ENCODE results near the gene STMN1. TPM values are rescaled to one million over a fixed set of nuclear protein-coding genes. Genes with fewer than 3 reads are reported as not detected.
A peak's percentile ranks its signal among the peaks of the same experiment; 100 is the strongest.

The STMN1 gene
- total and polyA plus RNA-seq, 10 of the 15 experiments (the other 5 are each of a cell fraction or from before 2014, with no cell fraction given) = 220 to 1,272 (median 603) TPM

DNA sequence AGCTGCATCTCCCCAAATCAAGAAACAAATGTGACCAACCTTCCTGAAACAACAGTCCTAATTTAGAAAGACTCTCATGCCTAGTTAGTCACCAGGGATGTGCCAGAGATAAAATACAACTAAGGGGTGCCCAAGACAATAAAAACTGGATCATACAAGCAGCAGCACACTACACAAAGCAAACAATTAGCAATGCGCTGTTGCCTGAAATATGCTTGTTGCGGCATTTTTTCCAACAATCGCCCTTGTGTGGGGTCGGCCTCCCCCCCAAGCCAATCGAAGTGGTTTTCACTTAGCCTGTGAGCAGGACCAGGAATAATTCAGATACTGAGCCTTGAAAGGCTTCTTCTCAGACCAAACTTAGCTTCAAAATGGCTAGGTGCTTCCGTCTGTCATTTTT lies 1.4 kb upstream of the STMN1 start (continued):
- TF ChIP-seq, protein P1, sequence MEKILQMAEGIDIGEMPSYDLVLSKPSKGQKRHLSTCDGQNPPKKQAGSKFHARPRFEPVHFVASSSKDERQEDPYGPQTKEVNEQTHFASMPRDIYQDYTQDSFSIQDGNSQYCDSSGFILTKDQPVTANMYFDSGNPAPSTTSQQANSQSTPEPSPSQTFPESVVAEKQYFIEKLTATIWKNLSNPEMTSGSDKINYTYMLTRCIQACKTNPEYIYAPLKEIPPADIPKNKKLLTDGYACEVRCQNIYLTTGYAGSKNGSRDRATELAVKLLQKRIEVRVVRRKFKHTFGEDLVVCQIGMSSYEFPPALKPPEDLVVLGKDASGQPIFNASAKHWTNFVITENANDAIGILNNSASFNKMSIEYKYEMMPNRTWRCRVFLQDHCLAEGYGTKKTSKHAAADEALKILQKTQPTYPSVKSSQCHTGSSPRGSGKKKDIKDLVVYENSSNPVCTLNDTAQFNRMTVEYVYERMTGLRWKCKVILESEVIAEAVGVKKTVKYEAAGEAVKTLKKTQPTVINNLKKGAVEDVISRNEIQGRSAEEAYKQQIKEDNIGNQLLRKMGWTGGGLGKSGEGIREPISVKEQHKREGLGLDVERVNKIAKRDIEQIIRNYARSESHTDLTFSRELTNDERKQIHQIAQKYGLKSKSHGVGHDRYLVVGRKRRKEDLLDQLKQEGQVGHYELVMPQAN (conservative IDR thresholded peaks at IDR 0.05) = no peak
- TF ChIP-seq STAT3 (IDR thresholded peaks at IDR 0.05; ENCODE audit: low read depth, low read length) (no peak), SMAD5 (IDR thresholded peaks at IDR 0.05; ENCODE audit: low read depth) (no peak)
- TF ChIP-seq, protein P2, sequence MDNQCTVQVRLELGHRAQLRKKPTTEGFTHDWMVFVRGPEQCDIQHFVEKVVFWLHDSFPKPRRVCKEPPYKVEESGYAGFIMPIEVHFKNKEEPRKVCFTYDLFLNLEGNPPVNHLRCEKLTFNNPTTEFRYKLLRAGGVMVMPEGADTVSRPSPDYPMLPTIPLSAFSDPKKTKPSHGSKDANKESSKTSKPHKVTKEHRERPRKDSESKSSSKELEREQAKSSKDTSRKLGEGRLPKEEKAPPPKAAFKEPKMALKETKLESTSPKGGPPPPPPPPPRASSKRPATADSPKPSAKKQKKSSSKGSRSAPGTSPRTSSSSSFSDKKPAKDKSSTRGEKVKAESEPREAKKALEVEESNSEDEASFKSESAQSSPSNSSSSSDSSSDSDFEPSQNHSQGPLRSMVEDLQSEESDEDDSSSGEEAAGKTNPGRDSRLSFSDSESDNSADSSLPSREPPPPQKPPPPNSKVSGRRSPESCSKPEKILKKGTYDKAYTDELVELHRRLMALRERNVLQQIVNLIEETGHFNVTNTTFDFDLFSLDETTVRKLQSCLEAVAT (IDR thresholded peaks at IDR 0.05) = no peak

DNA sequence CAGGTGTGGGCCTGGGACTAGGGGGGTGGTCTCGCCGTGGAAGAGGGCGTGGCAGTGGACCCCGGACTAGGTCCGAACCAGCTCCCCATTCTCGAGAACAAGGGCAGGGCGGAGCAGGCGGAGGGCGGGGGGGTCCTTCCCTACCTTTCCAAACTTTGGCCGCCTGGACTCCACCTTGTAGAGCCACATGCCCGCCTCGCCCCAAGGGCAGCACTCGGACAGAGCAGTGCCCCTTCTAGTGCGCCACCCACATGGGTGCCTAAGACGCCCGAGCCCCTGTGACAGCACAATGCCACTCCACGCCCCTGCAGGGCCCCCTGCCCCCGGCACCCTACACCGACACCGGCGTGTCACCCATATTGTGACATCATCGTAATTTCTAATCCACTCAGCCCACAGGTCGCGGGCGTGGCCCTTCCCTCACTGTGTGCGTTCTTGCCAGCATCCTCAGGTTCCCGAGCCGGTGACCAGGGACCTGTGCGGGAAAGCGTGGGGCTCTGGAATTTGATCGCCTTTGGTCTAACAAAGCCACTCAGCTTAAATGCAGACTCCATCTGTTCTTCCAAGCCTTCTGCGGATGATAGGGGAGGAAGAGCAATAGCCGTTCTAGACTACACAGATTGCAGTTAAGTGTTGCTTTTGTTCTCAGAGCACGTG lies 553 bp upstream of the STMN1 start:
- DNase-seq (ENCODE audit: low read depth, low spot score) = no peak
- no peak for ATAC-seq
- peak overlapping the region; percentile 94 for H2AFZ ChIP-seq (ENCODE audit: control insufficient read depth, low read depth, low read length)
- H3K4me1 ChIP-seq (ENCODE audit: control insufficient read depth, insufficient read depth, low read length) = peaks cover 5% of the 10 kb centered on the region; the same call in 1 of the 2 replicates
- BruUV-seq (replicated peaks) = no TSS peak
- no peaks in the 10 kb centered on the region for H3K36me3 ChIP-seq (ENCODE audit: control insufficient read depth in 2 of 2, insufficient read depth in 2 of 2, low read length in 1 of 2)
- no peaks in the 10 kb centered on the region for H3K9me3 ChIP-seq (replicated peaks; ENCODE audit: control insufficient read depth, insufficient read depth, low read length)
- RAD21 ChIA-PET (ENCODE audit: unreplicated experiment) = interaction anchor here (1.0 to 14.5 kb wide), 2 partner anchors 90 to 91 kb away, joined by 3 to 296 read pairs; partner anchors contain the start of gene PAFAH2
- peak overlapping the region; percentile 20; the same call in 1 of the 2 replicates for H3K9ac ChIP-seq (ENCODE audit: control insufficient read depth, insufficient read depth, low read length)
- SMC1A ChIA-PET (ENCODE audit: uncharacterized antibody, unreplicated experiment) = interaction anchor here (19.7 kb wide), 1 partner anchor 92 kb away, joined by 319 read pairs; the partner anchor contains the start of gene PAFAH2
- H3K27ac ChIP-seq (ENCODE audit: control insufficient read depth, insufficient read depth) = no peak overlapping the region
- CTCF ChIA-PET = interaction anchor here (0.8 to 2.9 kb wide), 4 partner anchors 11 to 46 kb away, joined by 3 to 9 read pairs (median 4); no protein-coding TSS in a partner anchor
- POLR2A ChIA-PET = no interaction called here
- WGBS (ENCODE audit: insufficient coverage, insufficient replicate concordance, low lambda C conversion rate, missing lambda C conversion rate) = 16% methylated on average over 32 of the region's 34 CpGs
- peak overlapping the region; percentile 100 for H3K4me3 ChIP-seq
- H3K27me3 ChIP-seq (replicated peaks in 1 of 2; ENCODE audit: control insufficient read depth in 2 of 2, insufficient read depth in 2 of 2, low read length in 1 of 2) = no peaks in the 10 kb centered on the region; a peak in 3 of 4 replicates
- in situ Hi-C loops (cut with MboI) = no loop called here
- FAIRE-seq = no peak
- H4K20me1 ChIP-seq (ENCODE audit: control insufficient read depth, insufficient read depth) = no peaks in the 10 kb centered on the region
- peaks cover 33% of the 10 kb centered on the region for H3K79me2 ChIP-seq (ENCODE audit: control insufficient read depth, insufficient read depth, low read length)
- TF ChIP-seq ATF7 (IDR thresholded peaks at IDR 0.05; ENCODE audit: low read depth) (0 out of 2 replicates have a peak, but pooled peaks have one; percentile 12), SIN3A (IDR thresholded peaks at IDR 0.05; ENCODE audit: low read depth, low read length) (peak; percentile 15; the same call in 1 of the 2 replicates), GATAD2B (conservative IDR thresholded peaks at IDR 0.05; ENCODE audit: low read depth) (no peak)
- H3K4me2 ChIP-seq (ENCODE audit: control insufficient read depth, insufficient read depth) = peak overlapping the region; percentile 98
- intact Hi-C loops (cut with micrococcal nuclease; ENCODE audit: unreplicated experiment) = no loop called here
